HG02938 (cell line): ENCODE measurements around the gene CCDC78.
"Not testable (repeated sequence)": the region's sequence is repeated elsewhere in the genome, so short reads cannot be mapped to it uniquely, and the experiment has no call there.

Experiments
- ATAC-seq: cut with Tn5 transposase; IDR thresholded peaks from one replicate; pipeline ENCODE4 v1.9.1; 2021; ENCODE audit warnings: mild to moderate bottlenecking, moderate library complexity; ENCODE audit not compliant: unreplicated experiment

Gene CCDC78

GRCh38 chr16:714079-714478 is 12.2 kb downstream of the CCDC78 start:
- no peak for ATAC-seq

GRCh38 chr16:712740-713250 is 13.4 kb downstream of the CCDC78 start:
- ATAC-seq: not testable (repeated sequence)

GRCh38 chr16:711548-712320 is 14.5 kb downstream of the CCDC78 start:
- ATAC-seq: no peak

- ATAC-seq: no peak
Observed at GRCh38 chr16:711084-711483, 15.2 kb downstream of the CCDC78 start.

- ATAC-seq: no peak
Observed at GRCh38 chr16:710500-711075, 15.7 kb downstream of the CCDC78 start.

- ATAC-seq: no peak
Observed at GRCh38 chr16:709566-710499, 16.4 kb downstream of the CCDC78 start.

GRCh38 chr16:708959-709358 is 17.3 kb downstream of the CCDC78 start:
- ATAC-seq: no peak

- ATAC-seq: no peak
Observed at GRCh38 chr16:708019-708418, 18.2 kb downstream of the CCDC78 start.

GRCh38 chr16:707062-707538 is 19.1 kb downstream of the CCDC78 start:
- ATAC-seq: no peak

GRCh38 chr16:706189-707061 is 19.8 kb downstream of the CCDC78 start:
- ATAC-seq: no peak

- no peak for ATAC-seq
Observed at GRCh38 chr16:705431-706188, 20.6 kb downstream of the CCDC78 start, which contains the start of gene FBXL16. Gene FBXL16 (minus strand): TSS chr16:705801. CDS start chr16:697405, 8,396 bp downstream.

GRCh38 chr16:704552-705380 is 21.5 kb downstream of the CCDC78 start:
- no peak for ATAC-seq

- ATAC-seq: no peak
Observed at GRCh38 chr16:704047-704446, 22.2 kb downstream of the CCDC78 start.

- ATAC-seq: no peak
Observed at GRCh38 chr16:703406-703805, 22.8 kb downstream of the CCDC78 start.

GRCh38 chr16:702341-702740 is 23.9 kb downstream of the CCDC78 start:
- no peak for ATAC-seq

GRCh38 chr16:700684-701584 is 25.3 kb downstream of the CCDC78 start:
- ATAC-seq: no peak

GRCh38 chr16:698911-699671 is 27.2 kb downstream of the CCDC78 start:
- ATAC-seq: no peak
